ENCODE results near the gene FOXF1.

GRCh38 chr16:86563469-86564345 lies 53.4 kb downstream of the FOXF1 start:
- TF ChIP-seq CTCF (IDR thresholded peaks at IDR 0.05) (peak in 6 of 7 experiments; percentile 85 to 100 (median 100)), POLR2A (IDR thresholded peaks at IDR 0.05) (no peak), EP300 (IDR thresholded peaks at IDR 0.05) (no peak), POLR2AphosphoS5 (IDR thresholded peaks at IDR 0.05) (peak in 1 of 3 donors; percentile 53)
